ENCODE results near the gene PHOSPHO1.

The PHOSPHO1 gene

DNA sequence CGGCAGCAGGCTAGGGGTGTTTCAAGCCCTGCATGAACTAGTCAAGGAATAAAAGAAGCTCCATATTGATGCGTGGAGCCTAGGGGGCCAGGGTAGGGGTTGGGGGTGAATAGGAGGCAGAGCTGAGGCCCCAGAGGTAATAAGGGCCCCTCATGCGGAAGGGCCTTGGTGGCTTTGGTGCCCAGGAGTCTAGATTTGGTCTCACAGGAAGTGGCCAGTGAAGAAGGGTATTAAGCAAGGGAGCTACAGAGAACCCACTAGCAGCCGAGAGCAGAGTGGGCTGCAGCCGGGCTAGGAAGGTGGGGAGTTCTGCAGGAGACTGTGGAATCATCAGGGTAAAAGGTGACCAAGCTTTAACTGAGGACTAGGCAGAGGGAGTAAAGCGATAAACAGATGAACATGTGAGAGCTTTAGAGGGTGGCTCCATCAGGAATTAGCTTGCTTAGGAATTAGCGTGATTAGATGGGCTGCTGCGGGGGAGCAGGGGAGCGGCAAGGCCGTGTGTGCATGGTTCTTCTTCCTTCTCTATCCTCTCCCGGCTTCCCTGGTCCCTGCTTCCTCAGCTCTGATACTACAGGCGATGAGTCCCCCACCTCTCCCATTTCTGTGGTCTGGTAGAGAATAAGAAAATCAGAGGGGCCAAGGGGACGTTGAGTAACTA lies 30.0 kb downstream of the PHOSPHO1 start:
- no peaks in the 10 kb centered on the region for H3K27me3 ChIP-seq (replicated peaks; ENCODE audit: control insufficient read depth, insufficient read depth, low read length)
- H3K9me3 ChIP-seq (ENCODE audit: control insufficient read depth, low read length) = no peaks in the 10 kb centered on the region
- H3K9ac ChIP-seq (ENCODE audit: low read length) = no peak overlapping the region
- H3K36me3 ChIP-seq (ENCODE audit: control insufficient read depth, insufficient read depth, low read length, severe bottlenecking) = no peaks in the 10 kb centered on the region
- H3K4me1 ChIP-seq (ENCODE audit: control insufficient read depth, insufficient read depth, low read length) = no peaks in the 10 kb centered on the region
- H3K4me3 ChIP-seq (ENCODE audit: low read length) = no peak overlapping the region
- no peak for DNase-seq (ENCODE audit: low read depth)

DNA sequence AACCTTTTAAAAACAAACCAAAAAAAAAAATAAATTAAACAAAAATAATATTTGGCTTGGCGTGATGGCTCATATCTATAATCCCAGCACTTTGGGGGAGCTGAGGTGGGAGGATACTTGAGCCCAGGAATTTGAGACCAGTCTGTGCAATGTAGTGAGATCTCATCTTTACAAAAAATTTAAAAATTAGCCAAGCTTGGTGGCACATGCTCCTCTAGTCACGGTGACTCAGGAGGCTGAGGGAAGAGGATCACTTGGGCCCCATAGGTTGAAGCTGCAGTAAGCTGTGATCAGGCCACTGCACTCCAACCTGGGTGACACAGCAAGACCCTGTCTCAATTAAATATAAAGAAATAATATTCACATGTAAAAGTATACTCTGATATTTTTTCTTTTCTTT lies 32.4 kb downstream of the PHOSPHO1 start:
- Histone ChIP-seq H3K27me3 (replicated peaks; ENCODE audit: control insufficient read depth, insufficient read depth, low read length) (no peaks in the 10 kb centered on the region), H3K9me3 (ENCODE audit: control insufficient read depth, low read length) (no peaks in the 10 kb centered on the region), H3K4me1 (ENCODE audit: control insufficient read depth, insufficient read depth, low read length) (peaks cover 7% of the 10 kb centered on the region), H3K36me3 (ENCODE audit: control insufficient read depth, insufficient read depth, low read length, severe bottlenecking) (no peaks in the 10 kb centered on the region), H3K9ac (ENCODE audit: low read length) (no peak overlapping the region), H3K4me3 (ENCODE audit: low read length) (no peak overlapping the region)
- no peak for DNase-seq (ENCODE audit: low read depth)

DNA sequence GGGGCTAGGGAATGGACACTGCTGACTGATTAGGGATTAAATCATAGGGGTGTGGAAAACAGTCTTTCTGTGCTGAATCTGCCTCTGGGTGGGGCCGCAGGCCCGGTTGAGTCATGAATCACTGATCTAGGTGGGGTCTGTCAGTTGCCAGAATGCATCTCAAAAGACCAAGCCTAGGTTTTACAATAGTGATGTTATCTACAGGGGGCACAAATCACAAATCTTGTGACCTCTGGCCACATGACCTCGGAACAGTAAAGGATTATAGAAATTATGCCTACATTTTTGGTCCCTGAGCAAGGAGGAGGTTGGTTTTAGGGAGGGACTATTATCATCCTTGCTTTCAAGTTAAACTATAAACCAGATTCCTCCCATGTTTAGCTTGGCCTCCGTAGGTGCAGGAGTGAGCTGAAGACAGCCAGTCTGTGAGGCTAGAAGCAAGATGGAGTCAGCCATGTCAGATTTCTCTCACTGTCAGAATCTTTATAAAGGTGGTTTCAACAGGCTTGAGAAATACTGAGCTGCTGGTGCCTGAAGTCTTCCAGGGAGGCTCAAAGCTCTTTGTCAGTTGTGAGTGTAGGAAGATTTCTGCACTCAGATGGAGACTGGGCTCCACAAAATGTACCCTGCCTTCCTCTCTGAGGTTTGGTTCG lies 33.1 kb downstream of the PHOSPHO1 start:
- DNase-seq (ENCODE audit: low read depth) = no peak

DNA sequence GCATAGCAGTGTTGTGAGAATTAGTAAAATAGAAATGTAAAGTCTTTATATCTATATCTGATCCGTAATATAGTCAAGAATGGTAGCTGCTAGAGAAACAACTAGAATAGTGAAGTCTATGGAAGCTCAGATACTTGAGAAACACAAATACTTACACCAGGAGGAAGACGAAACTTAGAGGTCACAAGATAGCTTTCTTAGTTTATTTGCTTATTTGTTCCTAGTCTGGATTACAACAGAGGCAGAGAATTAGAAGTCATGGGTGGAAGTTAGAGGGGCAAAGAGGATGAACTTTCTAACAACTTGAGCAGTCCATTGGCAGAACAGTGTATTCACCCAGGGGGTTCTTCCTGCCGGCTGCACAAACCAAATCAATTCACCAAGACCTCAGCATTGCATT lies 34.1 kb downstream of the PHOSPHO1 start:
- Histone ChIP-seq H3K4me3 (ENCODE audit: low read length) (no peak overlapping the region), H3K9ac (ENCODE audit: low read length) (no peak overlapping the region), H3K9me3 (ENCODE audit: control insufficient read depth, low read length) (no peaks in the 10 kb centered on the region), H3K4me1 (ENCODE audit: control insufficient read depth, insufficient read depth, low read length) (peaks cover 8% of the 10 kb centered on the region), H3K36me3 (ENCODE audit: control insufficient read depth, insufficient read depth, low read length, severe bottlenecking) (no peaks in the 10 kb centered on the region), H3K27me3 (replicated peaks; ENCODE audit: control insufficient read depth, insufficient read depth, low read length) (no peaks in the 10 kb centered on the region)
- no peak for DNase-seq (ENCODE audit: low read depth)

More for the DNA sequence above, 33.1 kb downstream of the PHOSPHO1 start:
- Histone ChIP-seq H3K36me3 (ENCODE audit: control insufficient read depth, insufficient read depth, low read length, severe bottlenecking) (no peaks in the 10 kb centered on the region), H3K27me3 (replicated peaks; ENCODE audit: control insufficient read depth, insufficient read depth, low read length) (no peaks in the 10 kb centered on the region), H3K4me1 (ENCODE audit: control insufficient read depth, insufficient read depth, low read length) (peaks cover 7% of the 10 kb centered on the region), H3K9ac (ENCODE audit: low read length) (no peak overlapping the region), H3K9me3 (ENCODE audit: control insufficient read depth, low read length) (no peaks in the 10 kb centered on the region), H3K4me3 (ENCODE audit: low read length) (no peak overlapping the region)

DNA sequence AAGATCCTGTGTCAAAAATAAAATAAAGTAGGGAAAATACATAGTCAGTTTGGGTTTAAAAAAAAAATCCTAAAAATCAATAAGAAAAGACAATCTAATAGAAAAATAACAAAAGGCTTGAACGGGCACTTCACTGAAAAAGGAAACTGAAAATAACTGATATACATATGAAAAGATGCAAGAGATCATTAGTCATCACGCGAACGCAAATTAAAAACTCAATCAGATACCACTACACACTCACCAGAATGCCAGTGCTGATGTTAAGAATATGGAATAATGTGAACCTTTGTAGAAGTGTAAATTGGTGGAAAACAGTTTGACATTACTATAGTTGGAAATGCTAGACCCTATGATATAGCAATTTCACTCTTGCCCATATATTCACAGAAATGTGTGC lies 34.8 kb downstream of the PHOSPHO1 start:
- Histone ChIP-seq H3K36me3 (ENCODE audit: control insufficient read depth, insufficient read depth, low read length, severe bottlenecking) (no peaks in the 10 kb centered on the region), H3K4me1 (ENCODE audit: control insufficient read depth, insufficient read depth, low read length) (peaks cover 10% of the 10 kb centered on the region), H3K27me3 (replicated peaks; ENCODE audit: control insufficient read depth, insufficient read depth, low read length) (no peaks in the 10 kb centered on the region), H3K4me3 (ENCODE audit: low read length) (no peak overlapping the region), H3K9me3 (ENCODE audit: control insufficient read depth, low read length) (no peaks in the 10 kb centered on the region), H3K9ac (ENCODE audit: low read length) (no peak overlapping the region)
- DNase-seq (ENCODE audit: low read depth) = no peak

DNA sequence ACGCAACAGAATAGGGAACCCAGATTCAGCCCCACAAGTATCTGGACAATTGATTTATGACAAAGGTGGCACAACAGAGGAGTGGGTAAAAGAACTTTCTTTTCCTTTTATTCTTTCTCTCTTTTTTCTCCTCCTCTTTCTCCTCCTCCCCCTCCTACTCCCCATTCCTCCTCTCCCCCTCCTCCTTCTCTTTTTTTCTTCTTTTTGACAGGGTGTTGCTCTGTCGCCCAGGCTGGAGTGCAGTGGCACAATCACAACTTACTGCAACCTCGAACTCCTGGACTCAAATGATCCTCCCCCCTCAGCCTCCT lies 36.3 kb downstream of the PHOSPHO1 start:
- Histone ChIP-seq H3K9me3 (ENCODE audit: control insufficient read depth, low read length) (no peaks in the 10 kb centered on the region), H3K4me3 (ENCODE audit: low read length) (no peak overlapping the region), H3K9ac (ENCODE audit: low read length) (no peak overlapping the region), H3K27me3 (replicated peaks; ENCODE audit: control insufficient read depth, insufficient read depth, low read length) (no peaks in the 10 kb centered on the region), H3K4me1 (ENCODE audit: control insufficient read depth, insufficient read depth, low read length) (peaks cover 10% of the 10 kb centered on the region), H3K36me3 (ENCODE audit: control insufficient read depth, insufficient read depth, low read length, severe bottlenecking) (no peaks in the 10 kb centered on the region)
- no peak for DNase-seq (ENCODE audit: low read depth)

DNA sequence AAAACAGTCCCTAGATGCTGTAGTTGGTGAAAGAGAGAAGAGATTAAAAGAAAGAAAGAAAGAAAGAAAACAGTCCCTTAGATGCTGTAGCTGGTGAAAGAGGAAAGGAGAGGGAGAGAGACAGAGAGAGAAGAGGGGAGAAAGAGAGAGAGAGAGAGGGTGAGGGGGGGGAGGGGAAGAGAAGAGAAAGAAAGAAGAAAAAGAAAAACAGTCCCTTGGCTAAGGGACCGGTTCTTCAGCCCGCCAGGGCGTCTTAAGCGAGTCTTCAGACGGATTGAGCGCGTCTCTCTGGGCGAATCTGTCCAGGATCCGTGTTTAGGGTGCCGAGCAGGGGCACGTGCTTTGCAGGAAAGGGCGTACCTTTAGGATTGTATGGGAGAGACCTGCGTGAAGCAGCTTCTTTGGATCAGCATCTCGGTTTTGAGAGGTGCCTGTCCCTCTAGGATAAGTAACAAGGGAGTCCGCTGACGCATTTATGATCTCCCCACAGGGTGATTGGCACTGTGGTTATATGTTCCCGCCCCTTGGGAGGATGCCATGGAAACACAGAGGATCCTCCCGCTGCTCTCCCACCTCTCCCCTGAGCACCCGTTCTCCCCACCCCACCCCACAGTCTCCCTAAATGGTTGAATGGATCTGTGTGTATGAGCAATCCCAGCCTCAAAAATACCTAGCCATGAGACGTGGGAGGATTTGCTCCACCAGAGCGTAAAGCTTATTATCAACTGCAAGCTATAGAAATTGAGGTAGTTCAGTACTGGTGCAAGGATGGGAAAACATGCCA lies 36.9 kb downstream of the PHOSPHO1 start:
- Histone ChIP-seq H3K9me3 (ENCODE audit: control insufficient read depth, low read length) (no peaks in the 10 kb centered on the region), H3K4me1 (ENCODE audit: control insufficient read depth, insufficient read depth, low read length) (peaks cover 10% of the 10 kb centered on the region), H3K9ac (ENCODE audit: low read length) (peak overlapping the region; percentile 85), H3K36me3 (ENCODE audit: control insufficient read depth, insufficient read depth, low read length, severe bottlenecking) (no peaks in the 10 kb centered on the region), H3K27me3 (replicated peaks; ENCODE audit: control insufficient read depth, insufficient read depth, low read length) (no peaks in the 10 kb centered on the region), H3K4me3 (ENCODE audit: low read length) (peak overlapping the region; percentile 87)
- DNase-seq (ENCODE audit: low read depth) = peak; percentile 71

DNA sequence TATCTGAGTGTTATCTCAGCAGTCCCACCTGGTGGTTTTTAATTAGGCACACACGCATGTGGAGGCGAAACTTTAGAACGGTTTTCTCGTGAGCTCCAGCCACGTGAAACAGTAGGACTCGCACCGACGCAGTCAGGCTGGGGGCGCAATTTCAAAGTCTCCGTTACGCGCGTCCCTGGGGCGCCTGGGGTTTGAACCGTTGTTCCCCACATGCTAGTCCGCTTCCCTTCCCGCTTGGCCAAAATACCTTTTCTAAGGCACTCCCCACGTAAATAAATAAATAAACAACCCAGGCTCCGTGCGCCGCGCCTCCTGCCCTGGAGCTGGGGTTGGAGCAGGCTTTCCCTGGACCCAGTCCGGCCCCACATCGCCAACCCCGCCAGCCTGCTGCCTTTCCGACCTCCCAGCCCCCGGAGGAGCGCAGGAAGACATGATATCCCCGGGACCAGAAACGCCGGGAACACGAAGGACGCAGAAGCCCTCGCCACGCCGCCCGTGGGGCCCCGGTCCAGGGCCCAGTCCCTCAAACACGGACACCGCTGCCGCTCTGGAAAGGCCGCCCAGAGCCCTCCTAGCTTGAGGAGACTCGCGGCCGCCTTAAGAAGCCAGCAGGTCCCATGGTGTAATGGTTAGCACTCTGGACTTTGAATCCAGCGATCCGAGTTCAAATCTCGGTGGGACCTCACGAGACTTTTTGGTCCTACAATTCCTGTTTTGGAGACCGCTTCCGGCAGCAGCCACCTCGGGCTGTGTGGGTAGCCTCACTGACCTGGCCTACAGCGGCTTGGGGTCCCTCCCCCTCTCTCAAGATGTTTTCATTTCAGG lies 38.5 kb downstream of the PHOSPHO1 start:
- peak overlapping the region; percentile 87 for H3K4me3 ChIP-seq (ENCODE audit: low read length)
- H3K27me3 ChIP-seq (replicated peaks; ENCODE audit: control insufficient read depth, insufficient read depth, low read length) = no peaks in the 10 kb centered on the region
- no peaks in the 10 kb centered on the region for H3K9me3 ChIP-seq (ENCODE audit: control insufficient read depth, low read length)
- H3K9ac ChIP-seq (ENCODE audit: low read length) = peak overlapping the region; percentile 85
- H3K4me1 ChIP-seq (ENCODE audit: control insufficient read depth, insufficient read depth, low read length) = peaks cover 10% of the 10 kb centered on the region
- no peaks in the 10 kb centered on the region for H3K36me3 ChIP-seq (ENCODE audit: control insufficient read depth, insufficient read depth, low read length, severe bottlenecking)
- peak; percentile 94 for DNase-seq (ENCODE audit: low read depth)

DNA sequence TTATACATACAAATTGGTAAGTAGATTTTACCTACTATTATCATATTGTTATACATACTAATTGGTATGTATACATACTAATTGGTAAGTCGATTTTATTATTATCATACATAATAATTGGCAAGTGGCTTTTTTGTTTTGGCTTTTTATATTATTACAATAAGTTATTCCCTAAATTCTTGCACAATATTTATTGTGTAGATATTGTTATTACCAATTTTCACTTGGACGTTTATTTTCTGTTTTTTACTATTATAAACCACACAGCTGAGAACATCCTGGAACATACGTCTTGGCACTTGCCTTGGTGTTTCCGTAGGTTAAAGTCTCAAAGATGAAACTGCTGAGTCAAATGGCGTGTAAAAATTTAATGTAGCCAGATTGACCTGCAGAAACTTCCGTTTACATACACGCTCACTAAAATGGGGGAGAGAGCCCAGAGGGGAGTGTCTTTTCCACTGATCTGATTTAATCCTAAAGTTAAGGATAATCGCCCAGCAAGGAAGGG lies 39.1 kb downstream of the PHOSPHO1 start:
- Histone ChIP-seq H3K27me3 (replicated peaks; ENCODE audit: control insufficient read depth, insufficient read depth, low read length) (no peaks in the 10 kb centered on the region), H3K4me3 (ENCODE audit: low read length) (peak overlapping the region; percentile 87), H3K4me1 (ENCODE audit: control insufficient read depth, insufficient read depth, low read length) (peaks cover 10% of the 10 kb centered on the region), H3K36me3 (ENCODE audit: control insufficient read depth, insufficient read depth, low read length, severe bottlenecking) (no peaks in the 10 kb centered on the region), H3K9me3 (ENCODE audit: control insufficient read depth, low read length) (no peaks in the 10 kb centered on the region), H3K9ac (ENCODE audit: low read length) (peak overlapping the region; percentile 85)
- no peak for DNase-seq (ENCODE audit: low read depth)

DNA sequence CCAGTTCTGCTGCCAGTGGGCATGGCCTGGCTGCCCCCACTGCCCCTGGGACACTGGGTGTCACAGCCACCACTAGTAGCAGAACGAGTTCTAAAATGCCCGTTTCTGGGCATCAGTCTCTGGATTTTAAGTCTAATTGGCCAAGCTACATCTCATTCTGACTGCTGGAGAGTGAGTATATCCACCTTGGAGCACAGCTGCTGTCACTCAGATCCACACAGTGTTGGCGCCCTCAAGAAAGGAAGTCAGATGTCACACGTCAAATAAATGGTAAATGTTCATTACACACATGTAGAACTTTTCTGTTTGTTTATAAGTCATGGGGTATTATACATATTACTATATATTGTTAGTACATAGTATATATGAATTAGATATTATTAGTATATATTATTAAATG lies 39.7 kb downstream of the PHOSPHO1 start:
- no peak for DNase-seq (ENCODE audit: low read depth)
- no peak overlapping the region for H3K9ac ChIP-seq (ENCODE audit: low read length)
- H3K36me3 ChIP-seq (ENCODE audit: control insufficient read depth, insufficient read depth, low read length, severe bottlenecking) = no peaks in the 10 kb centered on the region
- H3K27me3 ChIP-seq (replicated peaks; ENCODE audit: control insufficient read depth, insufficient read depth, low read length) = no peaks in the 10 kb centered on the region
- H3K4me1 ChIP-seq (ENCODE audit: control insufficient read depth, insufficient read depth, low read length) = peaks cover 10% of the 10 kb centered on the region
- no peak overlapping the region for H3K4me3 ChIP-seq (ENCODE audit: low read length)
- no peaks in the 10 kb centered on the region for H3K9me3 ChIP-seq (ENCODE audit: control insufficient read depth, low read length)

DNA sequence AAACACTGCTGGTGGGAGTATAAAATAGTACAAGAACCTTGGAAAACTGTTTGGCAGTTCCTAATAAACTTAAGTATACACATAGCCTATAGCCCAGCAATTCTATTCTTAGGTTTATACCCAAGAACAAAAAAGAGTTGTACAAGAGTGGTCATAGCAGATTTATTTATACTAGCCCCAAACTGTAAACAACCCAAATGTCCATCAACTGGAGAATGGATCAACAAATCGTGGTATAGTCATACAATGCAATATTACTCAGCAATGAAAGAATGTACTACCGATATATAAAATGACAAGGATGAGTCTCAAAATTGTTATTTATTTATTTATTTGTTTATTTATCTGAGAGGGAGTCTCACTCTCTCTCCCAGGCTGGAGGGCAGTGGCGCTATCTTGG lies 43.3 kb downstream of the PHOSPHO1 start:
- no peak for DNase-seq (ENCODE audit: low read depth)
- Histone ChIP-seq H3K36me3 (ENCODE audit: control insufficient read depth, insufficient read depth, low read length, severe bottlenecking) (no peaks in the 10 kb centered on the region), H3K4me1 (ENCODE audit: control insufficient read depth, insufficient read depth, low read length) (peaks cover 3% of the 10 kb centered on the region), H3K27me3 (replicated peaks; ENCODE audit: control insufficient read depth, insufficient read depth, low read length) (peaks cover 4% of the 10 kb centered on the region), H3K4me3 (ENCODE audit: low read length) (no peak overlapping the region), H3K9me3 (ENCODE audit: control insufficient read depth, low read length) (peaks cover 7% of the 10 kb centered on the region), H3K9ac (ENCODE audit: low read length) (no peak overlapping the region)
